Measurements from ENCODE around the gene KLK6.
"Not testable (repeated sequence)": the region's sequence is repeated elsewhere in the genome, so short reads cannot be mapped to it uniquely, and the experiment has no call there.

Gene KLK6

GRCh38 chr19:50972795-50973376, 3.5 kb upstream of the KLK6 start:
- H3K4me1 ChIP-seq (ENCODE audit: insufficient read depth, poor library complexity, severe bottlenecking), result peaks cover 11% of the 10 kb centered on the region
- H3K27me3 ChIP-seq (ENCODE audit: insufficient read depth, poor library complexity, severe bottlenecking), result no peaks in the 10 kb centered on the region
- H3K36me3 ChIP-seq (ENCODE audit: low read depth), result no peaks in the 10 kb centered on the region
- ATAC-seq (ENCODE audit: low read depth), result no peak
- H3K9me3 ChIP-seq (ENCODE audit: severe bottlenecking), result no peaks in the 10 kb centered on the region
- no peak for DNase-seq (ENCODE audit: low spot score)
- H3K4me3 ChIP-seq (ENCODE audit: severe bottlenecking), result no peak overlapping the region
- no peak overlapping the region for H3K27ac ChIP-seq (ENCODE audit: poor library complexity, severe bottlenecking)
- no peak for TF ChIP-seq CTCF (IDR thresholded peaks at IDR 0.05; ENCODE audit: poor library complexity, severe bottlenecking)

GRCh38 chr19:50969810-50970209, 419 bp upstream of the KLK6 start:
- H3K27ac ChIP-seq (ENCODE audit: poor library complexity, severe bottlenecking); ATAC-seq (ENCODE audit: low read depth); DNase-seq (ENCODE audit: low spot score); H3K36me3 ChIP-seq (ENCODE audit: low read depth); H3K27me3 ChIP-seq (ENCODE audit: insufficient read depth, poor library complexity, severe bottlenecking); H3K9me3 ChIP-seq (ENCODE audit: severe bottlenecking); H3K4me3 ChIP-seq (ENCODE audit: severe bottlenecking); H3K4me1 ChIP-seq (ENCODE audit: insufficient read depth, poor library complexity, severe bottlenecking): not testable (repeated sequence)

GRCh38 chr19:50968716-50969412, 527 bp downstream of the KLK6 start:
- no peak for TF ChIP-seq CTCF (IDR thresholded peaks at IDR 0.05; ENCODE audit: poor library complexity, severe bottlenecking)
- no peak overlapping the region for H3K27ac ChIP-seq (ENCODE audit: poor library complexity, severe bottlenecking)
- H3K9me3 ChIP-seq (ENCODE audit: severe bottlenecking), result no peaks in the 10 kb centered on the region
- DNase-seq (ENCODE audit: low spot score) (no peak), ATAC-seq (ENCODE audit: low read depth) (no peak; the same call in 1 of the 3 replicates)
- no peaks in the 10 kb centered on the region for H3K27me3 ChIP-seq (ENCODE audit: insufficient read depth, poor library complexity, severe bottlenecking)
- H3K4me3 ChIP-seq (ENCODE audit: severe bottlenecking), result no peak overlapping the region
- H3K4me1 ChIP-seq (ENCODE audit: insufficient read depth, poor library complexity, severe bottlenecking), result peaks cover 7% of the 10 kb centered on the region
- H3K36me3 ChIP-seq (ENCODE audit: low read depth), result no peaks in the 10 kb centered on the region

GRCh38 chr19:50967929-50968715, 1.3 kb downstream of the KLK6 start:
- Histone ChIP-seq H3K27me3 (ENCODE audit: insufficient read depth, poor library complexity, severe bottlenecking) (no peaks in the 10 kb centered on the region), H3K36me3 (ENCODE audit: low read depth) (no peaks in the 10 kb centered on the region), H3K9me3 (ENCODE audit: severe bottlenecking) (no peaks in the 10 kb centered on the region), H3K27ac (ENCODE audit: poor library complexity, severe bottlenecking) (no peak overlapping the region), H3K4me1 (ENCODE audit: insufficient read depth, poor library complexity, severe bottlenecking) (peaks cover 7% of the 10 kb centered on the region), H3K4me3 (ENCODE audit: severe bottlenecking) (no peak overlapping the region)
- no peak for ATAC-seq (ENCODE audit: low read depth)
- TF ChIP-seq CTCF (IDR thresholded peaks at IDR 0.05; ENCODE audit: poor library complexity, severe bottlenecking), result no peak
- DNase-seq (ENCODE audit: low spot score), result no peak

GRCh38 chr19:50964266-50964665, 5.1 kb downstream of the KLK6 start:
- ATAC-seq (ENCODE audit: low read depth), result no peak
- no peak overlapping the region for H3K4me3 ChIP-seq (ENCODE audit: severe bottlenecking)
- no peak for DNase-seq (ENCODE audit: low spot score)
- H3K27ac ChIP-seq (ENCODE audit: poor library complexity, severe bottlenecking), result no peak overlapping the region
- no peaks in the 10 kb centered on the region for H3K9me3 ChIP-seq (ENCODE audit: severe bottlenecking)
- no peak for TF ChIP-seq CTCF (IDR thresholded peaks at IDR 0.05; ENCODE audit: poor library complexity, severe bottlenecking)
- H3K4me1 ChIP-seq (ENCODE audit: insufficient read depth, poor library complexity, severe bottlenecking), result peaks cover 2% of the 10 kb centered on the region
- no peaks in the 10 kb centered on the region for H3K27me3 ChIP-seq (ENCODE audit: insufficient read depth, poor library complexity, severe bottlenecking)
- H3K36me3 ChIP-seq (ENCODE audit: low read depth), result no peaks in the 10 kb centered on the region

Data from RWPE2 (cell line).